ENCODE measurements around the gene KCNK10.

DNA sequence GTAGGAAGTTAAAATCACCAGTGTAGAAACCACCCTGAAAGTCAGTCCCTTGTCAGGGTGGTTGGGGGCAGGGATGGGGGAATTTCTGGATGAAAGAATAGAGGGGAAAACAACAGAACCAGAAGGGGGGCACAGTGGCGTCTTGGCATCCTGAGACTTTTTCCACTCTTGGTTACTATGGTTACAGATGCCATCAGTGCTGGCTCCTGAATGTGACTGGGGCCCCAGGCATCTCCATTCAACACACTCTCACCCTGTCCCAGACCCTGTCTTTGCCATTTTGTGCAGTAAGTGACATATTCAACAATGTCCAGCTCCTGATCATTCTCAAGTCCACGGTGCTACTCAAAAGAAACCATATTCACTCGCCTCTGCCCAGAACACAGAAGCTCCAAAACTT lies 11.3 kb downstream of the KCNK10 start:
- TF ChIP-seq EZH2 (IDR thresholded peaks at IDR 0.05; ENCODE audit: borderline replicate concordance, insufficient read depth, low read depth, low read length, poor library complexity, severe bottlenecking), result no peak
- TF ChIP-seq, protein P1, sequence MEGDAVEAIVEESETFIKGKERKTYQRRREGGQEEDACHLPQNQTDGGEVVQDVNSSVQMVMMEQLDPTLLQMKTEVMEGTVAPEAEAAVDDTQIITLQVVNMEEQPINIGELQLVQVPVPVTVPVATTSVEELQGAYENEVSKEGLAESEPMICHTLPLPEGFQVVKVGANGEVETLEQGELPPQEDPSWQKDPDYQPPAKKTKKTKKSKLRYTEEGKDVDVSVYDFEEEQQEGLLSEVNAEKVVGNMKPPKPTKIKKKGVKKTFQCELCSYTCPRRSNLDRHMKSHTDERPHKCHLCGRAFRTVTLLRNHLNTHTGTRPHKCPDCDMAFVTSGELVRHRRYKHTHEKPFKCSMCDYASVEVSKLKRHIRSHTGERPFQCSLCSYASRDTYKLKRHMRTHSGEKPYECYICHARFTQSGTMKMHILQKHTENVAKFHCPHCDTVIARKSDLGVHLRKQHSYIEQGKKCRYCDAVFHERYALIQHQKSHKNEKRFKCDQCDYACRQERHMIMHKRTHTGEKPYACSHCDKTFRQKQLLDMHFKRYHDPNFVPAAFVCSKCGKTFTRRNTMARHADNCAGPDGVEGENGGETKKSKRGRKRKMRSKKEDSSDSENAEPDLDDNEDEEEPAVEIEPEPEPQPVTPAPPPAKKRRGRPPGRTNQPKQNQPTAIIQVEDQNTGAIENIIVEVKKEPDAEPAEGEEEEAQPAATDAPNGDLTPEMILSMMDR (IDR thresholded peaks at IDR 0.05), result no peak
